BJ (cell line): ENCODE data around the gene SLC26A1. TPM values are rescaled to one million over a fixed set of nuclear protein-coding genes. Genes with fewer than 3 reads are reported as not detected.

Source experiments
- CTCF ChIA-PET: fragments of 350-600 bp; formaldehyde crosslinking; extraction: SDS; loops from one replicate; lab custom pipeline; 2021; ENCODE audit warnings: antibody characterized with exemption, inconsistent platforms; lab: Yijun Ruan, JAX
- POLR2A ChIA-PET: fragments of 300-600 bp; sonication (Branson Sonifier 250); formaldehyde crosslinking; extraction: SDS; loops from one replicate; lab custom pipeline; 2021; ENCODE audit warnings: antibody characterized with exemption; lab: Charles Lee
- DNase-seq: peaks from one replicate; pipeline ENCODE4 v3.0.0-alpha.2; 2011; ENCODE audit warnings: low read depth
- H3K27me3 ChIP-seq: 2 replicates; pipeline ENCODE4 v1.6.0; 2011; ENCODE audit warnings: low read length; ENCODE audit not compliant: control insufficient read depth, insufficient read depth
- H3K36me3 ChIP-seq: 2 replicates; pipeline ENCODE4 v1.5.1; 2011; ENCODE audit warnings: low read length; ENCODE audit not compliant: control insufficient read depth, insufficient read depth
- H3K4me3 ChIP-seq: 2 replicates; pipeline ENCODE4 v1.5.1; 2011; ENCODE audit warnings: low read depth, mild to moderate bottlenecking, control low read depth, low read length
- CTCF ChIP-seq: IDR thresholded peaks from 2 replicates; pipeline ENCODE4 v1.5.1; 2011; ENCODE audit warnings: low read depth, mild to moderate bottlenecking, control low read depth, inconsistent platforms, low read length, moderate library complexity; ENCODE audit not compliant: insufficient read depth
- polyA plus RNA-seq: library from polyadenylated mRNA; depleted of rRNA; stranded (reverse); fragments of >200 nt; gene quantifications from 2 replicates; pipeline ENCODE4 v1.2.3, GENCODE V29; 2011

Gene SLC26A1
- polyA plus RNA-seq, 1 experiment = not detected

GRCh38 chr4:998096-998691 lies 5.0 kb upstream of the SLC26A1 start:
- Histone ChIP-seq H3K27me3 (peaks cover 31% of the 10 kb centered on the region), H3K4me3 (no peak overlapping the region), H3K36me3 (no peaks in the 10 kb centered on the region)
- ChIA-PET POLR2A (no interaction called here), CTCF (interaction anchor here (1.4 kb wide), 1 partner anchor 12 kb away, joined by 6 read pairs; the partner anchor contains the start of gene IDUA)
- TF ChIP-seq CTCF = no peak
- no peak for DNase-seq

GRCh38 chr4:997375-998071 lies 4.3 kb upstream of the SLC26A1 start:
- no peak for DNase-seq
- POLR2A ChIA-PET = no interaction called here
- Histone ChIP-seq H3K36me3 (no peaks in the 10 kb centered on the region), H3K27me3 (peaks cover 29% of the 10 kb centered on the region), H3K4me3 (peak overlapping the region; percentile 23)
- no peak for TF ChIP-seq CTCF
- CTCF ChIA-PET = interaction anchor here (1.0 kb wide), 1 partner anchor 11 kb away, joined by 3 read pairs; no protein-coding TSS in a partner anchor

GRCh38 chr4:996997-997374 lies 3.8 kb upstream of the SLC26A1 start:
- H3K36me3 ChIP-seq = peaks cover under 1% of the 10 kb centered on the region; the same call in 1 of the 2 replicates
- DNase-seq = no peak
- no peak for TF ChIP-seq CTCF
- peaks cover 26% of the 10 kb centered on the region for H3K27me3 ChIP-seq
- no peak overlapping the region for H3K4me3 ChIP-seq
- POLR2A ChIA-PET = no interaction called here
- CTCF ChIA-PET = interaction anchor here (1.0 kb wide), 1 partner anchor 11 kb away, joined by 3 read pairs; no protein-coding TSS in a partner anchor

GRCh38 chr4:996030-996996 lies 3.1 kb upstream of the SLC26A1 start:
- ChIA-PET POLR2A (no interaction called here), CTCF (interaction anchor here (1.0 kb wide), 1 partner anchor 12 kb away, joined by 3 read pairs; no protein-coding TSS in a partner anchor)
- Histone ChIP-seq H3K36me3 (peaks cover 3% of the 10 kb centered on the region; the same call in 1 of the 2 replicates), H3K27me3 (peaks cover 24% of the 10 kb centered on the region), H3K4me3 (no peak overlapping the region)
- no peak for TF ChIP-seq CTCF
- DNase-seq = no peak
